ENCODE measurements around the gene WFDC10B.

WFDC10B gene

GRCh38 chr20:45636513-45636912 lies 68.3 kb downstream of the WFDC10B start:
- no peaks in the 10 kb centered on the region for H3K4me1 ChIP-seq (ENCODE audit: control insufficient read depth, insufficient read depth, low read length)
- ChIA-PET POLR2A (no interaction called here), CTCF (interaction anchor here (0.5 kb wide), 1 partner anchor 49 kb away, joined by 4 read pairs; no protein-coding TSS in a partner anchor)
- H3K4me3 ChIP-seq (ENCODE audit: low read depth, low read length), result no peak overlapping the region
- TF ChIP-seq ZNF184 (tag by site-specific recombination; IDR thresholded peaks at IDR 0.05) (no peak), ZNF670 (tag by site-specific recombination; IDR thresholded peaks at IDR 0.05; ENCODE audit: low read depth) (no peak), SP3 (tag by site-specific recombination; IDR thresholded peaks at IDR 0.05) (no peak), ZNF211 (tag by site-specific recombination; IDR thresholded peaks at IDR 0.05; ENCODE audit: low read depth) (no peak), ZNF324 (tag by site-specific recombination; IDR thresholded peaks at IDR 0.05) (no peak), ZNF660 (tag by site-specific recombination; IDR thresholded peaks at IDR 0.05) (no peak), PATZ1 (tag by site-specific recombination; IDR thresholded peaks at IDR 0.05) (no peak)
- H3K27ac ChIP-seq (ENCODE audit: extremely low read depth, low read depth, low read length), result no peak overlapping the region
- H3K9me3 ChIP-seq (ENCODE audit: control insufficient read depth, insufficient read depth, low read depth, low read length), result no peaks in the 10 kb centered on the region
- H3K36me3 ChIP-seq (ENCODE audit: control insufficient read depth in 2 of 2, insufficient read depth in 1 of 2, low read length in 2 of 2), result no peaks in the 10 kb centered on the region
